K562 treated with DMSO at 1 percent for 4 hours (cell line): ENCODE measurements around the gene TK2. TPM values are rescaled to one million over a fixed set of nuclear protein-coding genes. Genes with fewer than 3 reads are reported as not detected.

Experiments
- total RNA-seq: library from RNA; unstranded; fragments of 300-600 nt; gene quantifications from 2 replicates; pipeline ENCODE4 v1.2.3, GENCODE V29; 2022; ENCODE audit not compliant: insufficient read depth

TK2 gene
- 6.1 and 6.8 TPM in 2 replicates for total RNA-seq

DNA sequence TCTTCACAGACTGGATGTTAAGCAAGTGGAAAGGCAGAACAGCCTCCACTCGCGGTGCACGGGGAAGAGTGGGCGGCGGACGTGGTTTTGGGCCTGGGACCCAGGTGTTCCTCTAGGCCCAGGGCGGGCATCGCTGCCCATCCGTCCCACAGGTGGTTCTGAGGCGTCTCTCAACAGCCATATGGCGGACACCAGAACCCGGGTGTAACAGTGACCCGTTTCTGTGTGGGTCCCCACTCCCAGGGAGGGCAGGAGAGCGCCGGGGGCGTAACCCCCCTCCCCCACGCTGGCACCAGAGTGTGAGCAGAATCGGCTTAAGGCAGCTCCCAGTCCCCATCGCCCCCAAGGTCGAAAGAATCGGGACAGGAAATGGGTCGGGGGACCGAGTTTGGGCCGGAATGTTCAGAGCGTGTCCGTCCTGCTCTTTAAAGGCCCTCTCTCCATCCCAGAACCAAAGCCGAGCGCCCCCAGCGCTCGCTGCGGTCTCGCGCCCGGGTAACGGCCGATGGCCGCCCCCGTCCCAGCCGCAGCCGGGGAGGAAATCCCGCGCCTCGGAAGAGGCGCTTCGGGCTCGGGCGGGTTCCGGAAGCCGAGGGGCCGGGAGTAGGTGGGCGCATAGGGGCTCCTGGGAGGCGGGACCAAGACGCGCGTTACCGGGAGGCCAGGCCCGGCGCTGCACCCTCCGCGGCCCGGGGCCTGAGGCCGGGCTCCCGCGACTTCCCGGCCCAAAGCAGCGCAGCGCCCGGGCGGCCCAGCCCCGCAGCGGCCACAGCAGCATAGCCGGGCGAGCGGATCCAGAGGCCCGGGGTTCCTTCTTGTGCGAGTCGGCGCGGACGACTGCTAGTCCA, at the start of gene TK2:
TK2 (minus strand) TSS at position 839 of the 848 bp plus-strand sequence; CDS start at position 778, 61 bp downstream.

GRCh38 chr16:66578651-66579531, 29.0 kb upstream of the TK2 start, which contains the start of gene CMTM2:
Gene CMTM2, plus strand, starts transcription at chr16:66579463. Its CDS starts 145 bp downstream, at chr16:66579608.

GRCh38 chr16:66566051-66566901, 16.4 kb upstream of the TK2 start, which contains the start of gene CMTM1:
Gene CMTM1, plus strand, starts transcription at chr16:66566439. Its CDS starts 75 bp downstream, at chr16:66566514.

GRCh38 chr16:66552286-66553177, 2.6 kb upstream of the TK2 start, which contains the start of gene CKLF:
Gene CKLF, plus strand, starts transcription at chr16:66552576. Its CDS starts 140 bp downstream, at chr16:66552716.

Other genes starting within 250 kb of the TK2 start
- not detected in 2 replicates for gene CDH5, start 183.4 kb downstream of the TK2 start, total RNA-seq
- not detected in 2 replicates for gene BEAN1, start 122.8 kb downstream of the TK2 start, total RNA-seq
- gene CKLF, start 2.5 kb upstream of the TK2 start, total RNA-seq: 146 and 160 TPM in 2 replicates
- 2.6 and 4.3 TPM in 2 replicates for gene CMTM1, start 16.3 kb upstream of the TK2 start, total RNA-seq
- gene CMTM2, start 29.3 kb upstream of the TK2 start, total RNA-seq: not detected in 2 replicates
- 62.5 and 85.8 TPM in 2 replicates for gene CMTM3, start 54.6 kb upstream of the TK2 start, total RNA-seq
- gene CMTM4, start 146.6 kb upstream of the TK2 start, total RNA-seq: 17.1 and 21.0 TPM in 2 replicates
- 31.9 and 35.6 TPM in 2 replicates for gene DYNC1LI2, start 201.5 kb upstream of the TK2 start, total RNA-seq